Keratinocyte (primary cell): ENCODE data around the gene C11orf16. TPM values are rescaled to one million over a fixed set of nuclear protein-coding genes. Genes with fewer than 3 reads are reported as not detected.

Experiments
- DNase-seq: peaks from one replicate; pipeline ENCODE4 v3.0.0-alpha.2; 2011; ENCODE audit warnings: low read depth, missing footprints, low spot score
- FAIRE-seq: peaks from 2 replicates; lab custom pipeline; 2011; peaks lifted over from hg19 to GRCh38; lab: Jason Lieb, UNC
- H2AFZ ChIP-seq: 2 replicates; pipeline ENCODE4 v1.6.0; 2012; ENCODE audit warnings: low read length, control low read depth, inconsistent platforms; ENCODE audit not compliant: control insufficient read depth
- H3K27ac ChIP-seq: 2 replicates; pipeline ENCODE4 v1.5.1; 2011; ENCODE audit warnings: low read length; ENCODE audit not compliant: control insufficient read depth, insufficient read depth
- H3K27me3 ChIP-seq: 3 replicates; pipeline ENCODE4 v1.6.0; 2011; ENCODE audit warnings: low read length; ENCODE audit not compliant: control insufficient read depth, insufficient read depth; ENCODE audit errors: extremely low read depth
- H3K36me3 ChIP-seq, 2 experiments: 2 replicates in 1 of 2; 3 replicates in 1 of 2; pipeline ENCODE4 v1.5.1; 2011; ENCODE audit warnings: low read length in 2 of 2, mild to moderate bottlenecking in 1 of 2; ENCODE audit not compliant: control insufficient read depth in 2 of 2, insufficient read depth in 2 of 2; ENCODE audit errors: extremely low read depth in 1 of 2
- H3K4me1 ChIP-seq: 3 replicates; pipeline ENCODE4 v1.5.1; 2011; ENCODE audit warnings: low read length; ENCODE audit not compliant: control insufficient read depth, insufficient read depth; ENCODE audit errors: extremely low read depth
- H3K4me2 ChIP-seq: 3 replicates; pipeline ENCODE4 v1.6.0; 2011; ENCODE audit warnings: low read depth, low read length; ENCODE audit not compliant: control insufficient read depth, insufficient read depth; ENCODE audit errors: extremely low read depth
- H3K4me3 ChIP-seq, 3 experiments: fragments of 200-600 bp in 1 of 3; sonication (generic) in 1 of 3; 2 replicates in 2 of 3; 3 replicates in 1 of 3; pipeline ENCODE4 v1.5.1; 2011 to 2016; ENCODE audit warnings: low read length in 3 of 3, mild to moderate bottlenecking in 3 of 3, control low read depth in 2 of 3, inconsistent platforms in 1 of 3, low read depth in 1 of 3, mixed read lengths in 1 of 3, mixed run types in 1 of 3, moderate library complexity in 1 of 3; ENCODE audit not compliant: control insufficient read depth in 2 of 3, insufficient read depth in 2 of 3; ENCODE audit errors: extremely low read depth in 1 of 3
- H3K79me2 ChIP-seq: 2 replicates; pipeline ENCODE4 v1.6.0; 2012; ENCODE audit warnings: low read length; ENCODE audit not compliant: control insufficient read depth, insufficient read depth
- H3K9ac ChIP-seq: 3 replicates; pipeline ENCODE4 v1.6.0; 2011; ENCODE audit warnings: low read length; ENCODE audit not compliant: control insufficient read depth, insufficient read depth; ENCODE audit errors: extremely low read depth
- H3K9me1 ChIP-seq: 3 replicates; pipeline ENCODE4 v1.6.0; 2011; ENCODE audit warnings: low read length; ENCODE audit not compliant: control insufficient read depth, insufficient read depth; ENCODE audit errors: extremely low read depth
- H3K9me3 ChIP-seq: 2 replicates; pipeline ENCODE4 v1.5.1; 2012; ENCODE audit warnings: low read depth, low read length; ENCODE audit not compliant: control insufficient read depth
- H4K20me1 ChIP-seq: 3 replicates; pipeline ENCODE4 v1.6.0; 2011; ENCODE audit warnings: low read length; ENCODE audit not compliant: control insufficient read depth, insufficient read depth; ENCODE audit errors: extremely low read depth
- CTCF ChIP-seq, 3 experiments: IDR thresholded peaks in 1 of 3; conservative IDR thresholded peaks in 1 of 3; optimal IDR thresholded peaks in 1 of 3; 2 replicates in 2 of 3; 3 replicates in 1 of 3; pipeline versions ENCODE3 to v1.5.1; 2011; ENCODE audit warnings: low read length in 3 of 3, mild to moderate bottlenecking in 3 of 3, moderate library complexity in 2 of 3, control low read depth in 1 of 3, inconsistent platforms in 1 of 3; ENCODE audit not compliant: insufficient read depth in 2 of 3; ENCODE audit errors: extremely low read depth in 1 of 3
- EZH2 ChIP-seq: IDR thresholded peaks from one replicate; pipeline ENCODE4 v1.6.1; 2012; ENCODE audit warnings: inconsistent platforms, mild to moderate bottlenecking, low read length, moderate library complexity
- dilution Hi-C: fragments of 300-500 bp; cut with MboI; formaldehyde crosslinking; loops from one replicate; pipeline ENCODE4 v1.7.0; 2020; ENCODE audit warnings: low sequenced_read_pairs; ENCODE audit not compliant: extremely low pct_ligation_motif_present
- polyA plus RNA-seq, 5 experiments: library from polyadenylated mRNA; depleted of rRNA in 3 of 5; stranded (reverse) in 3 of 5; stranded (forward) in 1 of 5; unstranded in 1 of 5; fragments of >200 nt; gene quantifications; 1 replicate in 1 of 5; 2 replicates in 3 of 5; 3 replicates in 1 of 5; pipeline versions ENCODE4 v1.2.1 to v1.2.3, GENCODE V29; 2011 to 2012; ENCODE audit warnings: missing spikeins in 2 of 5, low read depth in 1 of 5, low replicate concordance in 1 of 5

C11orf16 gene
- polyA plus RNA-seq, 1 donor (not counting 4 experiments of a cell fraction or from before 2014, with no cell fraction given): not detected

- dilution Hi-C loops: no loop called here
- Histone ChIP-seq H3K9ac (no peak overlapping the region), H3K9me3 (no peaks in the 10 kb centered on the region), H4K20me1 (no peaks in the 10 kb centered on the region), H3K36me3 (no peaks in the 10 kb centered on the region), H3K9me1 (no peaks in the 10 kb centered on the region), H3K4me1 (peaks cover 14% of the 10 kb centered on the region), H3K4me3 (peak overlapping the region; percentile 13 to 57 (median 18)), H3K4me2 (peak overlapping the region; percentile 77), H3K27me3 (no peaks in the 10 kb centered on the region), H2AFZ (peak overlapping the region; percentile 79), H3K27ac (peak overlapping the region; percentile 10), H3K79me2 (no peaks in the 10 kb centered on the region)
- DNase-seq (no peak), FAIRE-seq (peak; percentile 80)
- TF ChIP-seq CTCF (optimal IDR thresholded peaks at IDR 0.05 in 1 of 3, IDR thresholded peaks at IDR 0.05 in 1 of 3, conservative IDR thresholded peaks at IDR 0.05 in 1 of 3; ENCODE audit: extremely low read depth in 1 of 3, insufficient read depth in 2 of 3, low read length in 3 of 3): no peak
- no peak for TF ChIP-seq EZH2
These were observed 2.2 kb upstream of the C11orf16 start for GRCh38 chr11:8934742-8935488.

GRCh38 chr11:8933931-8934330 lies 1.2 kb upstream of the C11orf16 start:
- H3K9me3 ChIP-seq: no peaks in the 10 kb centered on the region
- dilution Hi-C loops: no loop called here
- H3K4me3 ChIP-seq: no peak overlapping the region
- TF ChIP-seq EZH2 (no peak), CTCF (optimal IDR thresholded peaks at IDR 0.05 in 1 of 3, IDR thresholded peaks at IDR 0.05 in 1 of 3, conservative IDR thresholded peaks at IDR 0.05 in 1 of 3; ENCODE audit: extremely low read depth in 1 of 3, insufficient read depth in 2 of 3, low read length in 3 of 3) (peak in 1 of 3 experiments; percentile 5)
- no peaks in the 10 kb centered on the region for H3K36me3 ChIP-seq
- FAIRE-seq (no peak), DNase-seq (no peak)
- H3K4me2 ChIP-seq: no peak overlapping the region
- no peaks in the 10 kb centered on the region for H3K9me1 ChIP-seq
- no peak overlapping the region for H3K27ac ChIP-seq
- no peak overlapping the region for H3K9ac ChIP-seq
- no peaks in the 10 kb centered on the region for H4K20me1 ChIP-seq
- H3K4me1 ChIP-seq: peaks cover 20% of the 10 kb centered on the region
- no peak overlapping the region for H2AFZ ChIP-seq
- no peaks in the 10 kb centered on the region for H3K79me2 ChIP-seq
- H3K27me3 ChIP-seq: no peaks in the 10 kb centered on the region
